Epithelial cell of esophagus (primary cell): ENCODE results near the gene FBLIM1.

Source experiments
- DNase-seq: peaks from one replicate; pipeline ENCODE4 v3.0.0; 2010; ENCODE audit warnings: low read depth
- H3K4me3 ChIP-seq: 2 replicates; pipeline ENCODE4 v1.5.1; 2011; ENCODE audit warnings: mild to moderate bottlenecking, low read length, control low read depth
- CTCF ChIP-seq: IDR thresholded peaks from 2 replicates; pipeline ENCODE4 v1.5.1; 2011; ENCODE audit warnings: low read depth, mild to moderate bottlenecking, low read length, control low read depth, inconsistent platforms; ENCODE audit not compliant: insufficient read depth; ENCODE audit errors: missing control alignments

The FBLIM1 gene

GRCh38 chr1:15734901-15735300 lies 23.7 kb upstream of the FBLIM1 start:
- no peak for DNase-seq
- no peak for TF ChIP-seq CTCF
- no peak overlapping the region for H3K4me3 ChIP-seq

- DNase-seq, result no peak
- no peak overlapping the region for H3K4me3 ChIP-seq
- TF ChIP-seq CTCF, result no peak
Observed at GRCh38 chr1:15735304-15736037, 23.1 kb upstream of the FBLIM1 start.

- no peak for DNase-seq
- H3K4me3 ChIP-seq, result no peak within 1 kb of the TSS
- TF ChIP-seq CTCF, result no peak
Observed at GRCh38 chr1:15736038-15736891, 22.3 kb upstream of the FBLIM1 start, which contains the start of gene SLC25A34. Gene SLC25A34, plus strand, starts transcription at chr1:15736258. Its CDS starts 228 bp downstream, at chr1:15736486.

- no peak for TF ChIP-seq CTCF
- no peak for DNase-seq
- H3K4me3 ChIP-seq, result no peak overlapping the region
Observed at GRCh38 chr1:15736892-15737261, 21.7 kb upstream of the FBLIM1 start.

- TF ChIP-seq CTCF, result no peak
Observed at GRCh38 chr1:15737324-15738319, 21.0 kb upstream of the FBLIM1 start.

GRCh38 chr1:15738416-15739113 lies 20.0 kb upstream of the FBLIM1 start:
- no peak for DNase-seq

More at GRCh38 chr1:15737324-15738319, 21.0 kb upstream of the FBLIM1 start:
- DNase-seq, result no peak
- no peak overlapping the region for H3K4me3 ChIP-seq

More at GRCh38 chr1:15738416-15739113, 20.0 kb upstream of the FBLIM1 start:
- TF ChIP-seq CTCF, result no peak
- H3K4me3 ChIP-seq, result no peak overlapping the region
